COLO668 (cell line): ENCODE data around the gene AQP5.
A peak's percentile ranks its signal among the peaks of the same experiment; 100 is the strongest.

ENCODE experiments used
- DNase-seq: peaks from one replicate; lab custom pipeline; 2025; ENCODE audit not compliant: unreplicated experiment; lab: John Stamatoyannopoulos, UW

Gene AQP5

DNA sequence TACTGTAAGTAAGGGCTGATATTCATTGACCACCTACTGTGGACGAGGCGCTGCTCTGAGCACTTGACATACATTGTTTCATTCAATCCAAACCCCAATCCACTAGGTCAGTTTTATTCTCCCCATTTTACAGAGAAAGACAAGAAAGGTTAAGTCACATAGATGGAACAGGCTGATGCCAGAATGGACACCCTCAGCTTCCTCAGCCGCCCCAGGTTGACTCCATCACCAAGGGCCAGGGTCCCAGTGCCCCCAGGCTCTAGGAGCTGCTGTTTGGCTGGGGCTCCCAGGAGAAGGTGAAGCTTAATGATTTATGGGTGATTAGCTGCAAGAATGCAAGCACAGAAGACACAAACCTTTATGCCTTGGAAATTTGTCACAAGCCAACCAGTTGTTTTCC is 11.8 kb upstream of the AQP5 start:
- DNase-seq, result no peak

DNA sequence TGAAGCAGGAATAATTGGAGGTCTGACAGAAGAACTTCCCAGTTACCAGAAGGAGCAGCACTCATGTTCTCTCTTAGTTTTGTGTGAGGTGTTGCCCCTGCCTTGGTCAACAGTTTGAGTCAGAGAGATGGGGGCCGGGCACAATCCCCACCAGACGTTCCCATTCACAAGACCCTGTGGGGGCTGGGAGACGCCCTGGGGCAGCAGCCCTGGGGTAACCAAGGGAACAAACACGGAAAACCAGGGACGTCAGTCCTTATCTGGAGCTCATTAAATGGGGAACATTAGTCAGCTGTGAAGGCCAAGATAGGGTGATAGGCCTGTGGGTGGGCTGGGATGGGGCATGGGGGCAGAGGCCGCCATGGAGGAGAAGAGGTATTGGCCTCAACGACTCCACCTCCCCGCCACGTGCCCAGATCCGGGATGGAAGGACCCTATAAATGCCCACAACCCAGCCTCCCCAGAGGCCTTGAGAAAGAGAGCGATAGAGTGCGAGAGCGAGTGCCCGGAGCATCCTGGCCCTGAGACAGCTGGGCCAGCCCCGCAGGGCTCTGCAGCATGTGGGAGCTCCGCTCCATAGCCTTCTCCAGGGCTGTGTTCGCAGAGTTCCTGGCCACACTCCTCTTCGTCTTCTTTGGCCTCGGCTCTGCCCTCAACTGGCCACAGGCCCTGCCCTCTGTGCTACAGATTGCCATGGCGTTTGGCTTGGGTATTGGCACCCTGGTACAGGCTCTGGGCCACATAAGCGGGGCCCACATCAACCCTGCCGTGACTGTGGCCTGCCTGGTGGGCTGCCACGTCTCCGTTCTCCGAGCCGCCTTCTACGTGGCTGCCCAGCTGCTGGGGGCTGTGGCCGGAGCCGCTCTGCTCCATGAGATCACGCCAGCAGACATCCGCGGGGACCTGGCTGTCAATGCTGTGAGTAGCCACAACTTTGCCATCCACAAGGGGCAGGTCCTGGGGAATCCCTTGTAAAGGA is 11.1 kb upstream of the AQP5 start, which contains the start of gene AQP2:
TSS of gene AQP2 (plus strand) at position 465 of the 979 bp plus-strand sequence. CDS start at position 559, 94 bp downstream.
- no peak for DNase-seq

DNA sequence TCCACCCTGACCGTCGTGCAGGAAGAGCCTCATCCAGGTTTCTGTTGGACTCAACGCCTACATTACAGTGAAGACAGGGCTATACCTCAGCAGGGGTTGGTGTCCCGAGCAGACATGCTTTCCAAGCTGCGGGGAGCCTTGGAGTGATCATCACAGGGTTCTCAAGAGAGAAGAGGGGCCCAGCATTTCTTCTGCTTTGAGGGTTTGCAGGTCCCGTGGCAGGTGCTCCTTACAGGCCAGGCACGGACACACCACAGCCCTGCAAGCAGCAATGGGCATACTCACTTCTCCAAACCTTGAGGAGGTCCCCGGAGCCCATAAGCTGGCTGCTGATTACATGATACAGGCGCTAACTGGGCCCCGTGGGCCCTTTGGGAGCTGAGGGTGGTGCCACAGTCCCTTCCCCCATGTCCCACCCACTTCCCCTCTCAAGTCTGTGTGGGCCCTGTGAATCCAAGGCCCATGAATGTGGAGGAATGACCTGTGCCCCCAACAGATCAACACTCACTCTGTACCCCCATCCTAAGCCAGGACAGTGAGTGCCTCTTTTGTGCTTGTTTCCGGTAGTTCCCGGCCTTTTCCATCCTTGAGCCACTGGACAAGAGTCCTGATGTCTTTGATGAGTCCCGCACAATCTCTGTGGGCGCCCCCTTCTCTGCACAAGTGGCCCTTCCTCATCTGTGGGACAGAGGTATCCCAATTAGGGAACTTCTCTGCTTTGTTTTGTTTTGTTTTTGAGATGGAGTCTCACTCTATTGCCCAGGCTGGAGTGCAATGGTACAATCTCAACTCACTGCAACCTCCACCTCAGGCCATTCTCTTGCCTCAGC is 10.0 kb upstream of the AQP5 start:
- DNase-seq, result no peak

DNA sequence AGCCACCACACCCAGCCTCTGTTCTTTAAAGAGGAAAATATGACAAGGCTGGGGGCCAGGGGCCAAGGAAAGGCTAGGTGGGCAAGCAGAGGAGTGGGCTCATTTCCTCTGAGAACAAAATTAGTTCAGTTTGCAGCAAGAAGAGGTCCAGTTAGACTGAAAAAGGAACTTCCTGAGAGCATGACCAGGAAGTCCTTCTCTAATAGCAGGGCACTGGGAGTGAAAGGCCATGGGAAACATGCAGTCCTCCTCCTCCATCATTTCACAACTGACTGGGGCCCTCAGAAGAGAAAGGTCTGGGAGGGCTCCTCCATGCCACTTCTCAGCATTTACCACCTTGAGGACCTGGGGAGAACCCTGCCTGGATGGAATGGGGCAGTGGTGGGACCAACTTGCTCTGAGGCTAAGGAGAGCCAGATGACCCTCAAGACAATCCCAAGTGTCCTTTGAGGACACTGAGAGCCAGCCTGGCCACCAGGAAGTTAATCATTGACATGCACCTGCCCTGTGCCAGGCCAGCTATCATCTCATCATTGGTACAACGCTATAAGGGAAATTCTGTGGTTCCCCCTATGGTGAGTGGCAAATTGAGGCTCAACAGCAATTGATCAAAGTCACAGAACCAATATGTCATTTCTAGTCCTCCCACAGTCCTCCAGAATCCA is 9.1 kb upstream of the AQP5 start:
- no peak for DNase-seq

DNA sequence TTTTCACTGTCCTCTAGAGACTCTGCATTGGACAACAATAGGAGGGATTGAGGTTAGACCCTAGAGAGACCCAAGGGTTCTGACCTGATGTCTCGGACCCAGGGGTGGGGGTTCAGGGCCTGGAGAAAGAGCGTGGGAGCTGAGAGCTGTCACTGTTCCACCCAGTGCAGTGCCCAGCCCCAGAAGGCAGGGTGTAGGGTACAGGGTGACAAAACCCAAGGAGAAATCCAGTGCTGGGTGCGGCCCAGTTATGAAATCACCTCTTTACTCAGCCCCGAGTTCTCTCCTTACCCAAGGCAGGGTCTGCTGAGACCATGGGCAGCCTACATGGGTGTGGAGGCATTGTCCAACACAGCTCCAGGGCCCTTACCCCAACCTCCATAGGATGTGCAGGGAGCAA is 8.5 kb upstream of the AQP5 start:
- no peak for DNase-seq

DNA sequence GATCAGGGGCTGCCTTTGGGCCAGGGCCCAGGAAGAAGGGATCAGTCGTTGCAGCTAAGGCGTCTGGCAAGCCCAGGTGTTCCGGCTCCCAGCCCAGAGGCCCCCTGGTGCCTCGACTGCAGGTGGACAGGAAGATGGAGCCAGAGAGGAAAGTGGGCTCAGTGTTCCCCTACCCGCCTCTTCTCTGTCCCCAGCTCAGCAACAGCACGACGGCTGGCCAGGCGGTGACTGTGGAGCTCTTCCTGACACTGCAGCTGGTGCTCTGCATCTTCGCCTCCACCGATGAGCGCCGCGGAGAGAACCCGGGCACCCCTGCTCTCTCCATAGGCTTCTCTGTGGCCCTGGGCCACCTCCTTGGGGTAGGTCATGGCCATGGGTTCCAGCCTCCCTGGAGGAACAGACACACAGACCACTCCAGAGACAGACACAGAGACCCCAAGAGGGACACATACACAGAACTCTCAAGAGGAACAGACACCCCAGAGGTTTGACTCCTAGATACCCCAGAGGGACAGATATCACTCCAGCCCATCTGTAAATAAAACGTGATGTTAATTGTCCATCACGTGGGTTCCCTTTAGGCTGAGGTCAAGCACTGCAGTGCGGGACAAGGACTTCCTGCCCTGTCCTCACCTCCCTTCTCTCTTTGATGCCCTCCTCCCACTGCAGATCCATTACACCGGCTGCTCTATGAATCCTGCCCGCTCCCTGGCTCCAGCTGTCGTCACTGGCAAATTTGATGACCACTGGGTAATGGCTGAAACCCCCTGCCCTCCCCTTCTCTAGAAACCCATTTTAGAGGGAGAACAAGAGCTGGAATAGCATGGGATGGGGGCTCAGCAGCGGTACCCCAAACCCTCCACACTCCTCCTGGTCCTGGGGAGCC is 7.5 kb upstream of the AQP5 start:
- DNase-seq, result no peak

DNA sequence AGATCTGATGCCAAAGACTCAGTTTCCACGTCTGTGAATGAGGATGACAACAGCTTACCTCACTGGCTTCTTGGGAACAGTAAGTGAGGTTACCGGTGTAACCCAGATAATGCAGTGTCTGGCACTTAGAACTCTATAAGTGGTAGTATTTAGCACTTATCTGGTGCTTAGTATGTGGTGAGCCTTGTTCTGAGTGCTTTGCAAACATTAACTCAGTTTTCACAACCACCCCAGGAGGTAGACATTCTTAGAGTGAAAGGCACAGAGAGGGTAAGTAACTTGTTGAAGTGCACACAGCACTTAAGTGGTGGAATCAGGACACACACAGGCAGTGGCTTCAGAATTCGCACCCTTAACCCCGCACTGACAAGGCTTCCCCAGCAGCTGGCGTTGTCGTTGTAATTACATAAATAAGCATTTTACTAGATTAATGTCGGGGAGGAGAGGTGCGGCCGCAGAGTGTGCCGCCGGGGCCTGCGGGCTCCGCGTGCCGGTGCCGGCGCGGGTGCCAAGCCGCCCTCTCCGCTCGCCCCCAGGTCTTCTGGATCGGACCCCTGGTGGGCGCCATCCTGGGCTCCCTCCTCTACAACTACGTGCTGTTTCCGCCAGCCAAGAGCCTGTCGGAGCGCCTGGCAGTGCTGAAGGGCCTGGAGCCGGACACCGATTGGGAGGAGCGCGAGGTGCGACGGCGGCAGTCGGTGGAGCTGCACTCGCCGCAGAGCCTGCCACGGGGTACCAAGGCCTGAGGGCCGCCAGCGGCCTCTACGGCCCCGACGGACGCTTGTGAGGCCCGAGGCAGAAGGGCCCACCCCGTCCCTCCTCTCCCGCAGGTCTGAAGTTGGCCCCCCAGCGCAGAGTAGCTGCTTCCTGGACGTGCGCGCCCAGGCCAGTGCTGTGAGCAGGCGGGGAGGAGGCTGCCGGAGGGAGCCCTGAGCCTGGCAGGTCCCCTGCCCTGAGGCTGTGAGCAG is 6.5 kb upstream of the AQP5 start:
- no peak for DNase-seq

DNA sequence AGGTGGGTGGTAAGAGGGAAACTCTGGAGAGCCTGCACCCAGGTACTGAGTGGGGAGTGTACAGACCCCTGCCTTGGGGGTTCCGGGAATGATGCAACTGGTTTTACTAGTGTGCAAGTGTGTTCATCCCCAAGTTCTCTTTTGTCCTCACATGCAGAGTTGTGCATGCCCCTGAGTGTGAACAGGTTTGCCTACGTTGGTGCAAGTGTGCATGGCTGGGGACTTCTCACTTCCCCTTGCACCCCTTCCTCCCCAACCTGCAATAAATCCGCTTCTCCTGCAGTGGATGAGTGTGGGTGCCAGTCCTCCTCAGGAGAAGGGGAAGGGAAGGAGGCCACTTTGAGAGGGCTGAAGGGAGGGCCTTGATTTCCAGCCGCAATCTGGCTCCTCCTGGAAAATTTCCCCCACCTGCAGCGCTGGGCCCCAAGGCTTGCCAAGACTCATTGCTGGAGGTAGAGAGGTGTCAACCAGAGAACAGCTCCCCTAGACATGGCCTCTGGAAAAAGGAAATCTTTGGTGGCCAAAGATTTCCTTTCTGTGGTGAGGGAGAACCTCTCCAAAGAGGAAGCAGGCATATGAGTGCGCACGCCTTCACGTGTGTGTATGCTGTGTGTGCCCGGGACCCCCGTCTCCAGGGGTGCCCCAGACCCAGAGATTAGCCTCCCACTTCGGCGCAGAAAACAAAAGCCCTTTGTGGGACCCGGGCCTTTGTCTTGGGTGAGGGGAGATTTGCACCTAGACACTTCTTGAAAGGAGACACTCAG is 5.6 kb upstream of the AQP5 start:
- no peak for DNase-seq

DNA sequence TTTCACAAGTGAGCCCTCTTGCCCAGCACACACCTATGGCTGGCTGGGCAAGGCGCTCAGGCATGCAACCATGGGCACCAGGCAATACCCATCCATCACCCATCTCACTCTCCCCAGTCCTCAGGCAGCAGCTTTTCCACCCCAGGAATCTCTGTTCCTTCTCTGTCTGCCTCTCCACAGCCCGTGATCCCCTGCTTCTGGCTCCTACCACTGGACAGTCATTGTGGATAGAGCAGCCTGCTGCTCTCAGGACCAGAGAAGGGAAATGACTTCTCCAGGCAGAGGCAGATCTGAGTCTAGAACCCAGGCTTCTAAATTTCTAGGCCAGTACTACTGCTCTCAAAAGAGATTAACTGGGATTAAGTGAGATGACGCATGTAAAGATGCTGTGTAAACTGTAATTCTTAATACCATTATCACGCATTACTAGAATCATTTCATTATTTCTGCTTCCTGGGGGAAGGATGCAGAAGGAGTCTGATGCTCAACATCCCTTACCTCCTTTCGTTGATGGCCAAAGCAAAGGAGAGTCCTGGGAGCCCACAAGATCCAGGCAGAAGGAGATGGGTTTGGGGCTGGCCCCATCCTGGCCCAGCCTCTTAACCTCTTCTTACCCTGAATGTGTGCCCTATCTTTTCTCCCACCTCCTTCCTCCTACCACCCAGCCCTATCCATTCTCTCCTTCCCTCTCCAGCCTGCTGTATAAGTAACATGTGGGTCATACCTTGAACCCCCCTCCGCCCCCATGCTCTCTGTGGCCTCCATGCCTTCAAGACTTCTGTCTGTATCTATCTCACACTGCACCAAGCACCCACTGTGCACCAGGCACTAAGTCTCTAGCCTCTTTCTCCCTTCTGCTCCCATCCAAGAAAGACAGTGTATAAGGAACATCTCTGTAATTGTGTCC is 4.8 kb upstream of the AQP5 start:
- no peak for DNase-seq

DNA sequence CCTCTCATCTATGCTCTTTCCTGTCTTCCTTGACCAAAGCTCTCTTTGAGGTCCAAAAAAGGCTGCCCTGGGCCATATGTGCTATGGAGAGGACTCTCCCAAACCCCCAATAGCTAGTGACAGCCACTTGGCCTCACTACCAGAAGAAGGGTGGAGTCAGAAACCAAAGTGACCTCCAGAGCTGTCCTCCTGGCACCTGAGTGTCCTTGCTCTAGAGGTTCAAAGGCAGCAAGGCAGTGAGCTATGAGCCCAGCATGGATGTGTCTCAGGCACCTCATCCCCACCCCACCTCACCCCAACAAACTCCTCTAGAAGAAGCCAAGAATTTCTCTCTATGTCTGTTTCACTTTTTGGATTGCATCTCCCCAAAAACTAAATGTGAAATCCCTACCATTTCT is 4.1 kb upstream of the AQP5 start:
- DNase-seq, result no peak

DNA sequence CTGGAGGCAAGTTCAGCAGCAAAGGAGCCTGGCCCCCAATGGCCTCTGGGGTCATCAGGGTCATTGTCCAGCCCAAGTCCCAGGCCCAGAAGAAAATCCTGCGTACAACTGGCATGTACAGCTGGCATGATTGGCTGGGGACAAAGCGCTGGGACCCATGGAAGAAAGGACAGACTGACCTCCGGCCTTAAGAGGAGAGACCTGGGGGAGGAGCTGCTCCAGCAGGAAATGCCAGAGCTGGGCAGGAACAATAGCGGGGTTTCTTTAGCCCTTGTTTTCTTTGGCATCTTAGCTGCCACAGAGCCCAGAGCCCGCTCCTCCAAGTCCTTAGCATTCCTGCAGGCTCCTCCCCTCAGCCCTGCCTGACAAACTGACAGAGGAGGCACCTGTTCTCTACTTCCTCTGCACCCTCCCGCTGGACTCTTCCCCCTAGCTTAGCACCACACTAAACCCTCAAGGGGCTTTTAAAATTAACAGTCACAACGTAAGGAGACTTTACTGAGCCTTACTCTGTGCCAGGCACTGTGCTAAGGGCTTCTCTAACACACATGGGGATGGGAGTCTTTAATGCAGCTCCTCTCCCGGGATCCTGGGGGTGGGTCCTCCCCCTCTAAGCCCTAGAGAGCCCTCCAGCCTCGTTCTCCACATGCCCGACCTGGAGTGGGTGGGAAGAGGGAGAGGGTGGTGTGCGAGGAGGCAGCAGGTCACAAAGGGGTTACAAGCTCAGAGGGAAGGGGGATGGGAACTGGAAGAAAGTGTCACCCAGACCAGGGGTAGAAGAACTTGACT is 1.8 kb upstream of the AQP5 start:
- DNase-seq, result no peak

DNA sequence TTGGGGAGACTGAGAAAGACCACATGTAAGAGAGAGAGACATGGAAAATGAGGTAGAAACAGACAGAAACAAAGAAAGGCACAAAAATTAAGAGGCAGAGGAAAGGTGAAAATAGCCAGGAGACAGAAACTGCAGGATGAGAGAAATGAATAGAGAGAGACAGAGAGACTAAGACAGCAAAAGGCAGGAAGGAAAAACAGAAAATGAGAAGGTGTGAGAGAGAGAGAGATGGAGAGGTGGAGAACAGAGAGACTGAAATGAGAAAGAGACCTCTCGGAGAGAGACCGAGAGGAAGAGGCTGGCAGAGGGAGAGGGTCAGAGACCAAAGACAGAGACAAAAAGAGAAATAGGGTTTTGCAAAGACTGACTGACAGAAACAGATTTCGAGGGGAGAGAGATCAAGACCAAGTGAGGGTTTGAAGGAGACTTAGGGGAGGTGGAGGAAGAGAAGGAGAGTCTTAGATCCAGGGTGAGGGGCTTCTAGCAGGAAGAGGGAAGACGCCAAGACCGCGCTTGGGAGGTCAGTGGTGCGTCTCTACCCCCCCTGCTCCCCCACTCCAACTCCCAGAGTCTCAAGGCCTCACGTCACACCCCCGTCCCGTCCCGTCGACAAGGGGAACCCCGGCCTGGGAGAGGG is 1.1 kb upstream of the AQP5 start:
- DNase-seq, result no peak

DNA sequence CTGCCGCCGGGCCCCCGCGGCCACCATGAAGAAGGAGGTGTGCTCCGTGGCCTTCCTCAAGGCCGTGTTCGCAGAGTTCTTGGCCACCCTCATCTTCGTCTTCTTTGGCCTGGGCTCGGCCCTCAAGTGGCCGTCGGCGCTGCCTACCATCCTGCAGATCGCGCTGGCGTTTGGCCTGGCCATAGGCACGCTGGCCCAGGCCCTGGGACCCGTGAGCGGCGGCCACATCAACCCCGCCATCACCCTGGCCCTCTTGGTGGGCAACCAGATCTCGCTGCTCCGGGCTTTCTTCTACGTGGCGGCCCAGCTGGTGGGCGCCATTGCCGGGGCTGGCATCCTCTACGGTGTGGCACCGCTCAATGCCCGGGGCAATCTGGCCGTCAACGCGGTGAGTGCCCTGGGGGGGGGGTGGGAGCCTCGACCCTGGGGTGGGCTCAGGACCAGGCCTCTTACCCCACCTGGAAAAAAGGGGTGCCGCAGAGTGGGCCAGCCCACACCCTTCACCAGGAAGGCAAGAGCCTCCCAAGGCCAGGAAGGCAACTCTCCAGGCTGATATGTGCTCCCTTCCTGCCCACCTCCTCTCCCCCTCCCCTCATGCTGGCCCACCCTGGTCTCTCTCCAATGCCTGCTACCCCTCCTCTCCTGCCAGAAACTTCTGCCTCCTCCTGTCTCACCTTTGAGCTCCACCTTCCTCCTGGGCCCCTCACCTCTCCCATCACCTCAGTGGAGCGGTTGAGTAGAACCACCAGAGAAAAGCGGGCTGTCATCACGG is 507 bp downstream of the AQP5 start:
- no peak for DNase-seq

DNA sequence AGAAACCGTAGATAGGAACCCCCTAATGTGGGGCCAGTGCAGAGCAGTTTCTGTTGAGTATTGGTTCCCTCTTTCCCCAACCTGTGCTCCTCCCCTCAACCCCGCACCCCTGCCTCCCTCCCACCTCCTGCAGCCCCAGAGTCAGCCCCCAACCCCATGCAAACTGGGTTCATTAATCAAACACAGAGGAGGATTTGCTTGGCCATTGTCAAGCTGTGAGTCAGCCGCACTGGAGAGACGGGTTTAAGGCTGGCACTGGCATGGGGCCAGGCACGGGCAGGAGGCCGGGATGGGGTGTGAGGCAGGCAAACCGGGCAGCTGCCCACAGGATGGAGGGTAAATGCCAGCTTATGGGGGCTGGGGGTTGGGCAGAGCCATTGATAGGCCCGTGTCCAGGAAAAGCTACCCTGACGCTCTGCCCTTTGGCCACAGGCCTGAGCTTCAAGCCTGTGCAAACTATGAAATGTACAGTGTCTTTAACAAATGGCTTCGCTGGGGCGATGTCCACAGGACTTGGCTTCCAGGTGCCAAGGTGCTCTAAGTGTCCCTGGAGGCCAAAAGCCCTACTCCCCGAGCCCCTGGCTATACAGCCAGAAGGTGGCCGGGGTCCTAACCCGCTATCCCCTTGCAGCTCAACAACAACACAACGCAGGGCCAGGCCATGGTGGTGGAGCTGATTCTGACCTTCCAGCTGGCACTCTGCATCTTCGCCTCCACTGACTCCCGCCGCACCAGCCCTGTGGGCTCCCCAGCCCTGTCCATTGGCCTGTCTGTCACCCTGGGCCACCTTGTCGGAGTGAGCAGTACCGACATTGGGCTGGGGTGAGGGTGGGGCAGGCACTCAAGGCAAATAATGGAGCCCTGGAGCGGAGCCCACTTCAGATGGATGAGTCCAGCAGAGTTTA is 1.4 kb downstream of the AQP5 start:
- peak; percentile 51 for DNase-seq
